GM10266 (cell line): ENCODE measurements around the gene PELI1.
A peak's percentile ranks its signal among the peaks of the same experiment; 100 is the strongest.

Experiments
- DNase-seq: peaks from one replicate; pipeline ENCODE4 v3.0.0; 2012; ENCODE audit errors: extremely low spot score
- TF ChIP-seq, protein P1 (sequence below): IDR thresholded peaks from 2 replicates; pipeline ENCODE4 v1.5.1; 2012; ENCODE audit warnings: mild to moderate bottlenecking, low read depth; ENCODE audit not compliant: control insufficient read depth, insufficient read depth; ENCODE audit errors: missing control alignments

Gene PELI1

GRCh38 chr2:64054161-64054915 lies 89.9 kb downstream of the PELI1 start:
- no peak for DNase-seq
- TF ChIP-seq, protein P1, sequence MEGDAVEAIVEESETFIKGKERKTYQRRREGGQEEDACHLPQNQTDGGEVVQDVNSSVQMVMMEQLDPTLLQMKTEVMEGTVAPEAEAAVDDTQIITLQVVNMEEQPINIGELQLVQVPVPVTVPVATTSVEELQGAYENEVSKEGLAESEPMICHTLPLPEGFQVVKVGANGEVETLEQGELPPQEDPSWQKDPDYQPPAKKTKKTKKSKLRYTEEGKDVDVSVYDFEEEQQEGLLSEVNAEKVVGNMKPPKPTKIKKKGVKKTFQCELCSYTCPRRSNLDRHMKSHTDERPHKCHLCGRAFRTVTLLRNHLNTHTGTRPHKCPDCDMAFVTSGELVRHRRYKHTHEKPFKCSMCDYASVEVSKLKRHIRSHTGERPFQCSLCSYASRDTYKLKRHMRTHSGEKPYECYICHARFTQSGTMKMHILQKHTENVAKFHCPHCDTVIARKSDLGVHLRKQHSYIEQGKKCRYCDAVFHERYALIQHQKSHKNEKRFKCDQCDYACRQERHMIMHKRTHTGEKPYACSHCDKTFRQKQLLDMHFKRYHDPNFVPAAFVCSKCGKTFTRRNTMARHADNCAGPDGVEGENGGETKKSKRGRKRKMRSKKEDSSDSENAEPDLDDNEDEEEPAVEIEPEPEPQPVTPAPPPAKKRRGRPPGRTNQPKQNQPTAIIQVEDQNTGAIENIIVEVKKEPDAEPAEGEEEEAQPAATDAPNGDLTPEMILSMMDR, result no peak

DNA sequence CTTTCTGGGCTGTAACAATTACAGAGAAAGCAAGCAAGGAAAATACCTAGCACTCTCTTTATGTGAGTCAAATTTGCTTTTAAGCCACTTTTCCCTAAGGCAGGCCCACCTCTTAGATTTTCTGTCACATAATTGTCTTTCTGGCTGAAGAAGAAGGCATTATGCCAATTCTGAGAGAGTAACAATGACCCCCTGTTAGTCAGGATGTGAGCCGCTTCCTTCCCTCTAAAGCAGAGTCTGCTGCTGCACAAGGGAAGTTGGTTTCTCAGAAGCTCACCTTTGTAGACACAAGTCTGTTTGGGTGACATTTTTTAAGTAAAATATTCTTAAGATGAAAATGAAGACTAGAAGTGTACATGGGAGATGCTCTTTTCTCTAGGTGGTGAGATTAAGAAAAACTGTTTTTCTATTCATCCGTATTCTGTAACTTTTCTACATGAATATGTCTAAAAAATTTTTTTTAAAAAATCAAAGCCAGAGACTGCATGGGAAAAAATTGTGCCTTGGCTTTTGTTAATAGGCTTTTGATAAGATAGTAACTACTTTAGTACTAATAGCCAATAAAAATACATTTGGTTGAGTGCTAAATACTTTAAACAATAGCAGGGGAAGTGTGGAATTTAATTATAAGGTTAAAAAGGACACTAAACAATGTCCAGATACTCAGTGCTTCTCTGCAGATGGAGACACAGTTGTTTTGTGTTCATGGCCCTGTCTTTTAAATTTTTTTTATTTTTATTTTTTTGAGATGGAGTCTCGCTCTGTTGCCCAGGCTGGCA lies 91.6 kb downstream of the PELI1 start:
- DNase-seq, result no peak
- TF ChIP-seq, protein P1, result no peak

- DNase-seq, result peak; percentile 74
- TF ChIP-seq, protein P1, result peak; percentile 83
These were observed 94.5 kb downstream of the PELI1 start for GRCh38 chr2:64049633-64050220.

- no peak for DNase-seq
- TF ChIP-seq, protein P1, result no peak
These were observed 98.3 kb downstream of the PELI1 start for GRCh38 chr2:64045938-64046337.
